PC-9 (cell line): Measurements from ENCODE around the gene XAF1. TPM values are rescaled to one million over a fixed set of nuclear protein-coding genes. Genes with fewer than 3 reads are reported as not detected.
A peak's percentile ranks its signal among the peaks of the same experiment; 100 is the strongest.

Experiments used
- BruUV-seq: library from RNA; stranded (reverse); fragments of 400-500 nt; replicated peaks from 2 replicates; lab custom pipeline; 2021; lab: Mats Ljungman, UMichigan
- CTCF ChIA-PET: fragments of 300-600 bp; sonication (Branson Sonifier 250); formaldehyde crosslinking; loops from one replicate; lab custom pipeline; 2022; ENCODE audit warnings: antibody characterized with exemption; lab: Charles Lee
- POLR2A ChIA-PET: fragments of 300-600 bp; sonication (Branson Sonifier 250); formaldehyde crosslinking; loops from one replicate; lab custom pipeline; 2022; ENCODE audit warnings: antibody characterized with exemption; ENCODE audit not compliant: unreplicated experiment; lab: Charles Lee
- DNase-seq, 2 experiments: peaks; one replicate each; pipeline versions ENCODE4 v3.0.0 to v3.0.0-alpha.2; 2015 to 2022; ENCODE audit warnings: mixed read lengths in 1 of 2
- H2AFZ ChIP-seq: fragments of 200-600 bp; sonication (generic); 2 replicates; pipeline ENCODE4 v1.8.1; 2017; ENCODE audit warnings: antibody characterized with exemption
- H3F3A ChIP-seq: fragments of 200-600 bp; sonication (generic); 2 replicates; pipeline ENCODE4 v1.8.1; 2017; ENCODE audit warnings: antibody characterized with exemption, mild to moderate bottlenecking, low read depth; ENCODE audit not compliant: insufficient read depth
- H3K27ac ChIP-seq: fragments of 200-600 bp; sonication (generic); 2 replicates; pipeline ENCODE4 v1.6.1; 2016; ENCODE audit warnings: mixed run types
- H3K27me3 ChIP-seq: fragments of 200-600 bp; sonication (generic); 2 replicates; pipeline ENCODE4 v1.6.1; 2016; ENCODE audit warnings: low read depth, mixed run types; ENCODE audit not compliant: insufficient read depth
- H3K36me3 ChIP-seq: fragments of 200-600 bp; sonication (generic); 2 replicates; pipeline ENCODE4 v1.6.1; 2016; ENCODE audit warnings: low read depth, mixed run types
- H3K4me1 ChIP-seq: fragments of 200-600 bp; sonication (generic); replicated peaks from 2 replicates; pipeline ENCODE4 v1.6.1; 2016; ENCODE audit warnings: mixed run types; ENCODE audit not compliant: insufficient read depth
- H3K4me2 ChIP-seq: fragments of 200-600 bp; sonication (generic); 2 replicates; pipeline ENCODE4 v1.6.1; 2017; ENCODE audit warnings: mixed run types
- H3K4me3 ChIP-seq: fragments of 200-600 bp; sonication (generic); 2 replicates; pipeline ENCODE4 v1.6.1; 2016; ENCODE audit warnings: mixed run types
- H3K79me2 ChIP-seq: fragments of 200-600 bp; sonication (generic); 2 replicates; pipeline ENCODE4 v1.6.1; 2017; ENCODE audit warnings: low read depth, mixed run types
- H3K9me2 ChIP-seq: fragments of 200-600 bp; sonication (generic); 2 replicates; pipeline ENCODE4 v1.8.1; 2017; ENCODE audit warnings: mild to moderate bottlenecking; ENCODE audit not compliant: insufficient read depth
- H3K9me3 ChIP-seq: fragments of 200-600 bp; sonication (generic); 2 replicates; pipeline ENCODE4 v1.8.1; 2016; ENCODE audit warnings: low read depth; ENCODE audit not compliant: insufficient read depth
- H4K20me1 ChIP-seq: fragments of 200-600 bp; sonication (generic); 2 replicates; pipeline ENCODE4 v1.8.1; 2017; ENCODE audit not compliant: insufficient read depth
- CTCF ChIP-seq: fragments of 200-600 bp; sonication (generic); conservative IDR thresholded peaks from 2 replicates; pipeline ENCODE4 v1.6.1; 2017; ENCODE audit warnings: mixed run types, antibody characterized with exemption, mild to moderate bottlenecking, moderate library complexity
- EZH2 ChIP-seq: fragments of 200-600 bp; sonication (generic); IDR thresholded peaks from 2 replicates; pipeline ENCODE4 v1.8.0; 2017; ENCODE audit warnings: antibody characterized with exemption, low read depth
- intact Hi-C: fragments of 100-400 bp; cut with micrococcal nuclease; formaldehyde crosslinking; loops from one replicate; pipeline ENCODE4 v1.10.0; 2022; ENCODE audit not compliant: unreplicated experiment
- total RNA-seq: library from RNA; stranded (reverse); gene quantifications from 2 replicates; pipeline ENCODE4 v1.2.3, GENCODE V29; 2021

XAF1 gene
- total RNA-seq, 1 experiment from 2014 or later = 27.6 TPM

GRCh38 chr17:6752068-6752909 is 3.6 kb upstream of the XAF1 start:
- TSS peak; percentile 94 for BruUV-seq
- Histone ChIP-seq H3K4me2 (peak overlapping the region; percentile 45), H3K79me2 (no peaks in the 10 kb centered on the region), H3K27me3 (no peaks in the 10 kb centered on the region), H3K4me1 (peaks cover 22% of the 10 kb centered on the region), H3K36me3 (no peaks in the 10 kb centered on the region), H2AFZ (peak overlapping the region; percentile 72), H3K9me2 (no peaks in the 10 kb centered on the region), H4K20me1 (no peaks in the 10 kb centered on the region), H3F3A (peaks cover 21% of the 10 kb centered on the region), H3K9me3 (no peaks in the 10 kb centered on the region), H3K27ac (peak overlapping the region; percentile 94), H3K4me3 (peak overlapping the region; percentile 10; the same call in 1 of the 2 replicates)
- intact Hi-C loops = loop anchor here (2.0 to 5.0 kb wide), 3 partner anchors 75 to 160 kb away; no protein-coding TSS in a partner anchor
- CTCF ChIA-PET = interaction anchor here (0.5 to 0.7 kb wide), 4 partner anchors 37 to 1271 kb away, joined by 3 to 4 read pairs (median 3); no protein-coding TSS in a partner anchor
- POLR2A ChIA-PET = interaction anchor here (0.7 kb wide), 2 partner anchors 117 to 272 kb away, joined by 4 to 6 read pairs; no protein-coding TSS in a partner anchor
- no peak for TF ChIP-seq CTCF
- no peak for TF ChIP-seq EZH2
- DNase-seq = peak; percentile 32 to 46

DNA sequence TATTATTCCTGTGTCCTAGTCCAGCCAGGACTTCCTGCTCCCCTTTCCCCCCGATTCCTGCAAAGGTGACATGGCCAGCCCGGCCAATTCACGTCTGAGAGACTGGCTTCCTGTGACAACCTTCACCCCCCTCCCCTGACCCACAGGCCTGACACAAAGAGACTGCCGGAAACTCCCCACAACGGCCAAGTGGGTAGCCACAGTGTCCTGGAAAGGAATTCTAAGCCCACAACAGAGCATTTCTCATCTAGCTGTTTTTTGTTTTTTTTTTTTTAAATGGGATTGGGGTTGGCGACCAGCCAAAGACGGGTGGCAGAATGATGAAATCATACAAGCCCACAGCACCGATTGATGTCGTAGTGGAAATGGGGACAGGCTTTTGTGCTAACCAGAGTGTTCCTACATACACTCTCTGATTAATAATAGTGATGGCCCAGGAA is 2.8 kb upstream of the XAF1 start:
- ChIA-PET CTCF (interaction anchor here (0.5 to 0.7 kb wide), 4 partner anchors 38 to 281 kb away, joined by 3 to 4 read pairs (median 3); no protein-coding TSS in a partner anchor), POLR2A (no interaction called here)
- peak overlapping the region; percentile 72 for H2AFZ ChIP-seq
- no peaks in the 10 kb centered on the region for H3K79me2 ChIP-seq
- peaks cover 21% of the 10 kb centered on the region for H3F3A ChIP-seq
- peak overlapping the region; percentile 45 for H3K4me2 ChIP-seq
- H3K36me3 ChIP-seq = no peaks in the 10 kb centered on the region
- no peaks in the 10 kb centered on the region for H3K9me2 ChIP-seq
- no TSS peak for BruUV-seq
- H4K20me1 ChIP-seq = no peaks in the 10 kb centered on the region
- intact Hi-C loops = loop anchor here (2.0 to 5.0 kb wide), 3 partner anchors 74 to 159 kb away; no protein-coding TSS in a partner anchor
- H3K4me1 ChIP-seq = peaks cover 22% of the 10 kb centered on the region
- H3K27me3 ChIP-seq = no peaks in the 10 kb centered on the region
- peak overlapping the region; percentile 94 for H3K27ac ChIP-seq
- H3K9me3 ChIP-seq = no peaks in the 10 kb centered on the region
- TF ChIP-seq CTCF = no peak
- TF ChIP-seq EZH2 = no peak
- peak overlapping the region; percentile 10; the same call in 1 of the 2 replicates for H3K4me3 ChIP-seq
- peak in 1 of 2 experiments; percentile 60 for DNase-seq

GRCh38 chr17:6753546-6753945 is 2.3 kb upstream of the XAF1 start:
- no peaks in the 10 kb centered on the region for H3K9me2 ChIP-seq
- no peak for DNase-seq
- H3K4me3 ChIP-seq = no peak overlapping the region
- H2AFZ ChIP-seq = no peak overlapping the region
- no peaks in the 10 kb centered on the region for H3K79me2 ChIP-seq
- TF ChIP-seq EZH2 (no peak), CTCF (no peak)
- ChIA-PET POLR2A (no interaction called here), CTCF (interaction anchor here (0.6 kb wide), 1 partner anchor 281 kb away, joined by 3 read pairs; no protein-coding TSS in a partner anchor)
- no peaks in the 10 kb centered on the region for H3K27me3 ChIP-seq
- no peaks in the 10 kb centered on the region for H4K20me1 ChIP-seq
- peaks cover 22% of the 10 kb centered on the region for H3K4me1 ChIP-seq
- H3K4me2 ChIP-seq = peak overlapping the region; percentile 45
- no peaks in the 10 kb centered on the region for H3K36me3 ChIP-seq
- no peaks in the 10 kb centered on the region for H3K9me3 ChIP-seq
- peaks cover 21% of the 10 kb centered on the region for H3F3A ChIP-seq
- H3K27ac ChIP-seq = peak overlapping the region; percentile 94
- intact Hi-C loops = loop anchor here (2.0 to 5.0 kb wide), 3 partner anchors 74 to 159 kb away; no protein-coding TSS in a partner anchor
- TSS peak; percentile 70 for BruUV-seq
